ENCODE data around the gene IGSF6.

- TF ChIP-seq POLR2AphosphoS5 (IDR thresholded peaks at IDR 0.05; ENCODE audit: low read depth, low read length) (no peak), TAF1 (IDR thresholded peaks at IDR 0.05; ENCODE audit: borderline replicate concordance, insufficient read depth, low read length) (no peak), SIN3A (IDR thresholded peaks at IDR 0.05; ENCODE audit: borderline replicate concordance, insufficient read depth, low read length) (no peak), REST (IDR thresholded peaks at IDR 0.05; ENCODE audit: insufficient read depth in 1 of 2, low read depth in 2 of 2, low read length in 2 of 2) (no peak)
Measured at GRCh38 chr16:21664801-21665492, 12.5 kb upstream of the IGSF6 start.

Measured in PFSK-1 (cell line).